ENCODE measurements around the gene GPR162. TPM values are rescaled to one million over a fixed set of nuclear protein-coding genes. Genes with fewer than 3 reads are reported as not detected.
"Not testable (repeated sequence)": the region's sequence is repeated elsewhere in the genome, so short reads cannot be mapped to it uniquely, and the experiment has no call there.

GPR162 gene
- total and polyA plus RNA-seq, 2 donors = 6.4 to 18.4 TPM

GRCh38 chr12:6853626-6854025 is 32.0 kb downstream of the GPR162 start:
- DNase-seq (ENCODE audit: extremely low spot score) = no peak
- no peaks in the 10 kb centered on the region for H3K36me3 ChIP-seq (ENCODE audit: insufficient read depth)
- no peak overlapping the region for H3K4me3 ChIP-seq (ENCODE audit: low read depth, low read length)
- no peak overlapping the region for H3K27ac ChIP-seq (ENCODE audit: low read depth)
- 35% methylated on average over 1 of the region's 1 CpG for WGBS
- H3K4me1 ChIP-seq (ENCODE audit: insufficient read depth) = no peaks in the 10 kb centered on the region

- Histone ChIP-seq H3K4me3 (ENCODE audit: low read depth, low read length) (no peak overlapping the region), H3K36me3 (ENCODE audit: insufficient read depth) (no peaks in the 10 kb centered on the region), H3K4me1 (ENCODE audit: insufficient read depth) (no peaks in the 10 kb centered on the region), H3K27ac (ENCODE audit: low read depth) (no peak overlapping the region)
- DNase-seq (ENCODE audit: extremely low spot score) = no peak
- WGBS = 77% methylated on average over 6 of the region's 6 CpGs
Measured at GRCh38 chr12:6854036-6854435, 32.4 kb downstream of the GPR162 start.

- 89% methylated on average over 14 of the region's 14 CpGs for WGBS
- Histone ChIP-seq H3K36me3 (ENCODE audit: insufficient read depth) (no peaks in the 10 kb centered on the region), H3K4me3 (ENCODE audit: low read depth, low read length) (no peak overlapping the region), H3K4me1 (ENCODE audit: insufficient read depth) (no peaks in the 10 kb centered on the region), H3K27ac (ENCODE audit: low read depth) (no peak overlapping the region)
- DNase-seq (ENCODE audit: extremely low spot score) = no peak
Measured at GRCh38 chr12:6855322-6855721, 33.7 kb downstream of the GPR162 start.

GRCh38 chr12:6858799-6859198 is 37.2 kb downstream of the GPR162 start:
- 96% methylated on average over 2 of the region's 2 CpGs for WGBS
- Histone ChIP-seq H3K4me1 (ENCODE audit: insufficient read depth) (no peaks in the 10 kb centered on the region), H3K27ac (ENCODE audit: low read depth) (no peak overlapping the region), H3K36me3 (ENCODE audit: insufficient read depth) (no peaks in the 10 kb centered on the region), H3K4me3 (ENCODE audit: low read depth, low read length) (no peak overlapping the region)
- no peak for DNase-seq (ENCODE audit: extremely low spot score)

- H3K36me3 ChIP-seq (ENCODE audit: insufficient read depth) = no peaks in the 10 kb centered on the region
- no peak overlapping the region for H3K4me3 ChIP-seq (ENCODE audit: low read depth, low read length)
- no peaks in the 10 kb centered on the region for H3K4me1 ChIP-seq (ENCODE audit: insufficient read depth)
- 95% methylated on average over 9 of the region's 9 CpGs for WGBS
- DNase-seq (ENCODE audit: extremely low spot score) = no peak
- no peak overlapping the region for H3K27ac ChIP-seq (ENCODE audit: low read depth)
Measured at GRCh38 chr12:6860116-6860515, 38.5 kb downstream of the GPR162 start.

- no peaks in the 10 kb centered on the region for H3K4me1 ChIP-seq (ENCODE audit: insufficient read depth)
- no peak overlapping the region for H3K27ac ChIP-seq (ENCODE audit: low read depth)
- no peaks in the 10 kb centered on the region for H3K36me3 ChIP-seq (ENCODE audit: insufficient read depth)
- H3K4me3 ChIP-seq (ENCODE audit: low read depth, low read length) = no peak overlapping the region
- WGBS = 97% methylated on average over 7 of the region's 7 CpGs
- DNase-seq (ENCODE audit: extremely low spot score) = no peak
Measured at GRCh38 chr12:6860942-6861341, 39.3 kb downstream of the GPR162 start.

- whole genome bisulfite sequencing = 93% methylated on average over 9 of the region's 9 CpGs
- H3K36me3 ChIP-seq (ENCODE audit: insufficient read depth) = no peaks in the 10 kb centered on the region
- DNase-seq (ENCODE audit: extremely low spot score) = no peak
- H3K4me3 ChIP-seq (ENCODE audit: low read depth, low read length) = no peak overlapping the region
- H3K4me1 ChIP-seq (ENCODE audit: insufficient read depth) = no peaks in the 10 kb centered on the region
- no peak overlapping the region for H3K27ac ChIP-seq (ENCODE audit: low read depth)
Measured at GRCh38 chr12:6861391-6861790, 39.8 kb downstream of the GPR162 start.

- 89% methylated on average over 11 of the region's 11 CpGs for WGBS
- no peak overlapping the region for H3K4me3 ChIP-seq (ENCODE audit: low read depth, low read length)
- no peak overlapping the region for H3K27ac ChIP-seq (ENCODE audit: low read depth)
- no peaks in the 10 kb centered on the region for H3K36me3 ChIP-seq (ENCODE audit: insufficient read depth)
- H3K4me1 ChIP-seq (ENCODE audit: insufficient read depth) = no peaks in the 10 kb centered on the region
- DNase-seq (ENCODE audit: extremely low spot score) = no peak
Measured at GRCh38 chr12:6863033-6863432, 41.4 kb downstream of the GPR162 start.

- no peak for DNase-seq (ENCODE audit: extremely low spot score)
- no peak overlapping the region for H3K4me3 ChIP-seq (ENCODE audit: low read depth, low read length)
- 96% methylated on average over 16 of the region's 16 CpGs for WGBS
- H3K36me3 ChIP-seq (ENCODE audit: insufficient read depth) = no peaks in the 10 kb centered on the region
- no peaks in the 10 kb centered on the region for H3K4me1 ChIP-seq (ENCODE audit: insufficient read depth)
- no peak overlapping the region for H3K27ac ChIP-seq (ENCODE audit: low read depth)
Measured at GRCh38 chr12:6863586-6864321, 42.1 kb downstream of the GPR162 start.

- not testable (repeated sequence) for H3K4me3 ChIP-seq (ENCODE audit: low read depth, low read length); H3K27ac ChIP-seq (ENCODE audit: low read depth); DNase-seq (ENCODE audit: extremely low spot score); H3K36me3 ChIP-seq (ENCODE audit: insufficient read depth); H3K4me1 ChIP-seq (ENCODE audit: insufficient read depth)
- 84% methylated on average over 5 of the region's 5 CpGs for WGBS
Measured at GRCh38 chr12:6865307-6865706, 43.7 kb downstream of the GPR162 start.

GRCh38 chr12:6866163-6866919 is 44.7 kb downstream of the GPR162 start:
- Histone ChIP-seq H3K36me3 (ENCODE audit: insufficient read depth) (no peaks in the 10 kb centered on the region), H3K4me3 (ENCODE audit: low read depth, low read length) (peak overlapping the region; percentile 35), H3K4me1 (ENCODE audit: insufficient read depth) (no peaks in the 10 kb centered on the region), H3K27ac (ENCODE audit: low read depth) (peak overlapping the region; percentile 93)
- 80% methylated on average over 19 of the region's 19 CpGs for WGBS
- no peak for DNase-seq (ENCODE audit: extremely low spot score)

- WGBS = 2% methylated on average over 33 of the region's 33 CpGs
- no peak for DNase-seq (ENCODE audit: extremely low spot score)
- H3K36me3 ChIP-seq (ENCODE audit: insufficient read depth) = no peaks in the 10 kb centered on the region
Measured at GRCh38 chr12:6866920-6867412, 45.3 kb downstream of the GPR162 start.

GRCh38 chr12:6867413-6868210 is 46.0 kb downstream of the GPR162 start, which contains the start of gene TPI1:
TSS of gene TPI1 (plus strand) at chr12:6867531. CDS start at chr12:6867567, 36 bp downstream.
- peak; percentile 42 for DNase-seq (ENCODE audit: extremely low spot score)
- H3K27ac ChIP-seq (ENCODE audit: low read depth) = peak within 1 kb of the TSS; percentile 95
- peak within 1 kb of the TSS; percentile 91 for H3K4me3 ChIP-seq (ENCODE audit: low read depth, low read length)
- H3K4me1 ChIP-seq (ENCODE audit: insufficient read depth) = no peaks in the 10 kb centered on the region
- under 1% methylated on average over 86 of the region's 86 CpGs for WGBS
- H3K36me3 ChIP-seq (ENCODE audit: insufficient read depth) = no peaks in the 10 kb centered on the region

More at GRCh38 chr12:6866920-6867412, 45.3 kb downstream of the GPR162 start:
- H3K27ac ChIP-seq (ENCODE audit: low read depth) = peak overlapping the region; percentile 93
- peak overlapping the region; percentile 35 for H3K4me3 ChIP-seq (ENCODE audit: low read depth, low read length)
- no peaks in the 10 kb centered on the region for H3K4me1 ChIP-seq (ENCODE audit: insufficient read depth)
